Islet precursor cell (in vitro differentiated cells): Measurements from ENCODE around the gene PLEKHA8.

Experiments
- DNase-seq: peaks from one replicate; pipeline ENCODE4 v3.0.0-alpha.2; 2018

PLEKHA8 gene

DNA sequence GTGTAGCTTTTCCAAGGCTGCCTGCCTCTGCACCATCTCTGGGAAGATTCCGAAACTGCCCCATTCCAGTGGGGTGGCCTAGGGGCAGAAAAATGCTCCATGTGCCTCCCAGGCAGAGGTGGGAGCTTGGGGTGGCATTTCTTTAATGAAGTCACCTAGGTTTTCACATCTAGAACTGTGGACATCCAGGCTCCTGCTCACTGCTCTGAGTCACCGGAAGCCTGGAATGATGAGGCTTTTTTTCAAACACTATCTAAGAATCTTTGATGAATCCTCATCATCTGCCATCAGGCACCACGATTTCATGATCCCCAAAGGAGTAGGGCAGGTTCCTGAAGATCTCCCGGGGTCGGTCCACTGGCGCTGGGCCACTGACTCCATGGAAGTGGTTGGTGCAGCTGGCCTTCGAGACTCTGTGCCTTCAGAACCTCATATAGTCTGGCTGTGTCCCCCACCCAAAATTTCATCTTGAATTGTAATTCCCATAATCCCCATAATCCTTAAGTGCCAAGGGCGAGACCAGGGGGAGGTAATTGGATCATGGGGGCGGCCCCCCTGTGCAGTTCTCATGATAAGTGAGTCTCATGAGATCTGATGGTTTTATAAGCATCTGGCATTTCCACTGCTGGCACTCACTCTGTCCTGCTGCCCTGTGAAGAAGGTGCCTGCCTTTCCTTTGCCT is 143.7 kb downstream of the PLEKHA8 start:
- DNase-seq = no peak

DNA sequence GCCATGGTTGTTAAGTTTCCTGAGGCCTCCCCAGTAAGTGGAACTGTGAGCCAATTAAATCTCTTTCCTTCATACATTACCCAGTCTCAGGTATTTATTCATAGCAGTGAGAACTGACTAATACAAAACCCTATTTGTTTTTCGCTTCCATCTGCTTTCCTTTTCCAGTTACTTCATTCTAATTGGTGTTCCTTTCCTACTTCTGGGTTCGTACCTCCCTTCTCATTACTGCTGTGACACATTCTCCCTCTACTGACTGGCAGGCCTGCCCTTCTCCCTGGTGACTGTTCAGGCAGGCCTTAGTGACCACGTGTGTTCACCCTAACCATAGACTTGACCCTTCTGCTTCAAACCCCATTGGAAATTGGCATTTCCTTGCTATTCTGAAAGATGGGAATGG is 144.2 kb downstream of the PLEKHA8 start:
- no peak for DNase-seq

DNA sequence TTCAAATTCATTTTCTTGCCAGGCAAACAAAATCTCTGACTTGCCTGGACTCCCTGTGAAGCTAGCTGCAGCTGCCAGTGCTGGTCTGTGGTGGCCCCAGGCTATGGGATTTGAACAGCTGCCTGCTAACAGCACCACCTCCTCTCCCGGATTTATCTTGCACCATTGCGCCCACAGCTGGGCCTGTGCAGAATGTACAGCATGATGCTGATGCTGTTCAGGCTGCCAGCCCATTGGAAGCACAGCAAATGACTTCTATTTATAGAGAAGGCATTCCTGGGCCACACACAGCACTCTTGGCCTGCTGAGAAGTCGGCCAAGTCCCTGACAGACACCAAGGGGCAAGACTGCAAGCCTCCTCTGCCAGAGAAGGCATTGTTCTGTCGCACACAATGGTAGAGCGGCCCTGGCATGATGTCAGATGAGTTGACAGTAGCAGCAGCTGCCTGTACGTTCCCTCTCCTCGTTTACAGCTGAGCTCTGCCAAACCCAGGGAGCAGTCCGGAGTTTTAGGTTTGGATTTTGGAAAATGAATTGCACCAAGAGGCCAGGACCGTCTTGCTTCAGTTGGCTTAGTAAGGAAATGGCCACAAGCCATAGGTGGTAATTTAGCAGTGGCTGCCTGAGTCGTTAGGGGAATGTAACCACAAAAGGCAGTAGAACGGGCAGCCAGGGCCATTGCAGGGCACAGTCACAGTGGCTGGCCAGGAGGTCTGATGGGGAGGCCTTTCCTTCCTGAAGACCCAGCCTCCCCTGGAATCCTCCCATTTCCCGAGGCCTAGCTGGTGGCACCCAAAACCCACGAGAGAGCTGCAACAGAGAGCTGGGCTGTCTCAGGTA is 145.1 kb downstream of the PLEKHA8 start:
- peak; percentile 96 for DNase-seq

DNA sequence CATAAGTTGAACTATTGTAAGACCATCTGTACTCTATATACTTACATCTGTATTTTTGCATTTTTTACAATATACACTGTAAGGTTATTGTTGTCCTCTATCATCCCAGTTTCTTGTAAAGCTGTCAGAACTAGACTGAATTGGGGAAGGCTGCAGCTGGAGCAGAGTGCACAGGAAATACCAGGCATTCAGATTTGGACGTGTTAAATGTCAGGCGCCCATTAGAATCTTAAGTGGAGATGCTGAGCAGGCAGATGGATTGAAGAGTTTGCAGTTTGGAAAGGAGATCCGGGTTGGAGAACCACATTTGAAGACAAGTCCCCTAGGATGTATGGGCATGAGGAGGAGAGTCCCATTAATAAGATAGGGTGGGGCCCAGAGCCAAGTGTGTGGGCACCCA is 147.0 kb downstream of the PLEKHA8 start:
- DNase-seq = no peak

DNA sequence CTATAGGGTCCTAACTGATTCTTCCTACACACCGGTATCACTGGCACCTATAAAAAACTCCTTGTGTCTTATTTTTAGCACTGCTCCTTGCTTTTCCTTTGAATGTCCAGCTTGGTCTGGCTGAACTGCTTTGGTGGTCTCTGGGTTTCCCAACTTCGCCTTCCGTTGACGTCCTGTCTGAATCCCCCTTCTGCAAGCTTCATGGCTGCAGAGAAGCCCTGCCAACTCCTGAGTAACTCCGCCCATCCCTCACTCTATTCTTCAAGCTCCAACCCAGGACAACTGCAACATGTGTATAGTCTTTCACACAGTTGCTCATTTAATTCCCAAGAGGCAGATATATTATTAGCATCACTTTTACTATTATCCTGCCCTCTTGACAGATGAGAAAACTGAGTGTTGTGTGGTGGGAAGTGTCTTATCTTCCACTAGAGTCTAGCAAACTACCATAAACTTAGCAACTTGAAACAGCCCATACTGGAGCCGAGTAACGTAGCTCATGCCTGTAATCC is 147.5 kb downstream of the PLEKHA8 start:
- no peak for DNase-seq

DNA sequence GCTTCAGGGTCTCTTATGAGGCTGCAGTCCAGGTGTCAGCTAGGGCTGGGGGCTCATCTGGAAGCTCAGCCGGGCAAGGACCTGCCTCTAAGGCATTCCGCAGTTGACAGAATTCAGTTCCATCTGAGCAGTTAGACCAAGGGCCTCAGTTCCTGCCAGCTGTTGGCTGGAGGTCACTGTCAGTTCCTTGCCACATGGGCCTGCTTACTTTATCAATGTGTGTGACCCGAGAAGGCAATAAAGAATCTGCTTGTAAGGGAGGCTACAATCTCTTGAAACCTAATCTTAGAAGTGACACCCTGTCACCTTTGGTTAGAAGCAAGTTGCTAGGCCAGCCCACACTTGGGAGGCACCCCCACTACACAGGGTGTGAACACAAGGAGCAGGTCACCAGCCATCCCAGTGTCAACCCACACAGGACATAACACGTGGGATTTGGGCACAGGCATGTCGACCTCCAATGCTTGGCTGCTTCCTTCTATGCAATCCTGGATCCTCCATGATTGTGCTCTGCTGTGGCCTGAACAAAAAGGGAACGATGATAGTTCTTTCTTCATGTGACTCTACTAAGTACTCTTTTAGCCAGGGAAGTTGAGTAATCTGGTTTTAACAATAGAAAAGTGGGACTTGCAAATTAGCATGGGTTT is 148.4 kb downstream of the PLEKHA8 start:
- DNase-seq = peak; percentile 18

DNA sequence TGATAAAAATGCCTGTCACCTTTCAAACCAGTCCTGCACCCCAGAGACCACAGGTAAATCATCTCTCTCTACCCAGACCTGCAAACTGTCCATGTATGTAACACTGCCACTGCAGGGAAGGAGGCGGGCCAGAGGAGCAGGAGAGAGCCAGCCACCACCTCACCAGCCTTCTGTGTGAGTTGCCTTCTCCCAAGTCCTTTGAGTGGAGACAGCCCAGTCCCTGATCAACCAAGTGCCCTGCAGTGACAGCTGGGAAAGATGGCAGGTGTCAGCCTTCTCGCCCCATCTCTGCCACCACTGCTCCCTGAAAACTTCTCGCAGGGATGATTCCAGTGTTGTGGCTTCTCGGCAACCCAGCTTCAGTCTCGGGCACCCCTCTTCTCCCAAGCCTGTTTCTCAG is 149.0 kb downstream of the PLEKHA8 start:
- DNase-seq = peak; percentile 43

DNA sequence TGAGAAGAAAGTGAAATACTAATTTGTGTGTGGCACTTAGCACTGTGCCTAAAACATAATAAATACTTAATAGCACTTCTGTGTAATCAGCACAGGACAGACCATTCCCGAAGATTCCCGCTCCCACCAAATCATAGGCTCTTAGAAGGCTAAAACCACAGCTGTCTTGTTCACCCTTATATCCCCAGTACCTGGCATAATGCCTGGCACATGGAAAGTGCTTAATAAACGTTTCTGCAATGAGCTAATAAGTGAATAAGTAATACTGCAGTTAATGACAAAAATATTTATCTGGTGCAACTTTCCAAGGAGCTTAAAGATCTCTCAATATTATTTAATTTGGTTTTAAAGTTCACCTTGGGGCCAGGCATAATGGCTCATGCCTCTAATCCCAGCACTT is 149.8 kb downstream of the PLEKHA8 start:
- DNase-seq = no peak

DNA sequence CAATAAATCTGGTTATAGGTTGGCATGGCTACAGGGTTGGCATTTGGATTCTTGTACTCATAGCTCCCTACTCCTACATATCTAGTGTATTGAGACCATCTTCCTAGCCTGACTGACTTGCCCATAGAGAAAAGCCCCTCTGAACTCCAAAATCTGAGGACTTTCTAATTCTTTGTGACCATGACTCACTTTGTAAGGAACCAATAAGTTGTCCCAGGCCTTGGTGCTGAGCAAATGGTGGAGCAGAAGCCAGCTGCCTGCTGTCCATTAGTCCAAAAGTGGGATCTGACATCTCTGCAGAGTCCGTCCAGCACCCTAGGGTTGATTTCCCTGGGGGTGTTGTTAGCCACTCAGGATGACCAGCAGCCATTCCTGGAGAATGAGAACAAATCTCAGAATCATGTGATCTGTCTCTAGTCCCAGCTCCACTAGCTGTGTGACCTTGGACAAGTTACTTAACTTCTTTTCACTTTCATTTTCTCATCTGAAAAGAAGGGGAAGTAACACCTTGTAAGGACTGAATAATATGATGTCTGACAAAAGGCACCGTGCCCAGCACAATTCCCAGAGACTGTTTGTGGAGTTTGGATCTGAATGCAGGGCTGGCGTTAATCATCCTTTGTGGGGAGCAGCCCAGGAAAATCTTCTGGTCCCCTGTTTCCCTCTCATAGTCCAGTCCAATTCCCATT is 150.7 kb downstream of the PLEKHA8 start:
- peak; percentile 18 for DNase-seq
